K562 (cell line): ENCODE results near the gene HOXA13. TPM values are rescaled to one million over a fixed set of nuclear protein-coding genes. Genes with fewer than 3 reads are reported as not detected.

Experiments used
- ATAC-seq: fragments of 200-7000 bp; cut with Tn5 transposase; 3 replicates; pipeline ENCODE4 v1.9.1; 2020; ENCODE audit warnings: moderate library complexity
- BruUV-seq: library from RNA; stranded (reverse); fragments of 400-500 nt; replicated peaks from 2 replicates; lab custom pipeline; 2021; lab: Mats Ljungman, UMichigan
- CTCF ChIA-PET: fragments of 300-600 bp; formaldehyde crosslinking; extraction: SDS; loops from one replicate; lab custom pipeline; 2021; ENCODE audit warnings: low intra/inter-chr PET ratio; lab: Yijun Ruan, JAX
- POLR2A ChIA-PET: fragments of 300-600, 350-650 bp; sonication (Branson Sonifier 250); formaldehyde crosslinking; extraction: SDS; loops from one replicate; lab custom pipeline; 2021; ENCODE audit warnings: antibody characterized with exemption, inconsistent platforms; lab: Yijun Ruan, JAX
- DNase-seq, 4 experiments: peaks; one replicate each; pipeline versions ENCODE4 v3.0.0 to v3.0.0-alpha.2; 2011 to 2018; ENCODE audit warnings: low spot score in 3 of 4, mixed read lengths in 3 of 4; ENCODE audit errors: extremely low read depth in 1 of 4
- FAIRE-seq: peaks from 2 replicates; lab custom pipeline; 2011; peaks lifted over from hg19 to GRCh38; lab: Jason Lieb, UNC
- H2AFZ ChIP-seq: 2 replicates; pipeline ENCODE4 v1.6.0; 2011; ENCODE audit warnings: low read depth, low read length, control low read depth, inconsistent platforms
- H3K27ac ChIP-seq: fragments of 200-600 bp; 3 replicates; pipeline ENCODE4 v1.8.0; 2011; ENCODE audit warnings: low read depth, mild to moderate bottlenecking, control low read depth, inconsistent platforms, low read length, moderate library complexity, mixed read lengths; ENCODE audit errors: extremely low read depth
- H3K27me3 ChIP-seq, 2 experiments: fragments of 300-600 bp in 1 of 2; 2 replicates in 1 of 2; 3 replicates in 1 of 2; pipeline versions ENCODE4 v1.6.0 to v1.8.0; 2011; ENCODE audit warnings: inconsistent platforms in 2 of 2, low read length in 2 of 2, mild to moderate bottlenecking in 1 of 2, mixed read lengths in 1 of 2, moderate library complexity in 1 of 2; ENCODE audit not compliant: control insufficient read depth in 2 of 2, insufficient read depth in 2 of 2
- H3K36me3 ChIP-seq: fragments of 300-600 bp; 3 replicates; pipeline ENCODE4 v1.8.0; 2011; ENCODE audit warnings: mild to moderate bottlenecking, low read length, inconsistent platforms; ENCODE audit not compliant: control insufficient read depth, insufficient read depth
- H3K4me1 ChIP-seq, 2 experiments: fragments of 200-600 bp in 1 of 2; replicated peaks in 1 of 2; 2 replicates in 1 of 2; 3 replicates in 1 of 2; pipeline versions ENCODE4 v1.5.1 to v1.8.0; 2011; ENCODE audit warnings: inconsistent platforms in 2 of 2, low read length in 2 of 2, mild to moderate bottlenecking in 1 of 2, mixed read lengths in 1 of 2, moderate library complexity in 1 of 2; ENCODE audit not compliant: control insufficient read depth in 2 of 2, insufficient read depth in 2 of 2
- H3K4me2 ChIP-seq: 2 replicates; pipeline ENCODE4 v1.6.1; 2011; ENCODE audit warnings: low read length, control low read depth, inconsistent platforms, mixed read lengths; ENCODE audit not compliant: insufficient read depth
- H3K4me3 ChIP-seq: fragments of 200-600 bp; sonication (generic), shearing (Covaris generic); 2 replicates; pipeline ENCODE4 v1.5.1; 2016; ENCODE audit warnings: control low read depth, inconsistent platforms
- H3K79me2 ChIP-seq: fragments of 200-600 bp; 3 replicates; pipeline ENCODE4 v1.8.0; 2011; ENCODE audit warnings: low read length, inconsistent platforms; ENCODE audit not compliant: control insufficient read depth, insufficient read depth
- H3K9ac ChIP-seq, 2 experiments: 2 replicates each; pipeline versions ENCODE4 v1.6.0 to v1.6.1; 2011; ENCODE audit warnings: low read depth in 2 of 2, low read length in 2 of 2, control low read depth in 1 of 2, inconsistent platforms in 1 of 2, mild to moderate bottlenecking in 1 of 2, mixed read lengths in 1 of 2; ENCODE audit not compliant: insufficient read depth in 1 of 2
- H3K9me1 ChIP-seq: one replicate; pipeline ENCODE4 v1.6.0; 2011; ENCODE audit warnings: inconsistent platforms, mild to moderate bottlenecking, low read length, moderate library complexity; ENCODE audit not compliant: control insufficient read depth, insufficient read depth
- H3K9me3 ChIP-seq: replicated peaks from 2 replicates; pipeline ENCODE4 v1.5.1; 2011; ENCODE audit warnings: low read depth, low read length, inconsistent platforms; ENCODE audit not compliant: control insufficient read depth, insufficient read depth
- H4K20me1 ChIP-seq: replicated peaks from 2 replicates; pipeline ENCODE4 v1.6.1; 2011; ENCODE audit warnings: low read length, inconsistent platforms, mixed read lengths; ENCODE audit not compliant: control insufficient read depth, insufficient read depth
- CBX2 ChIP-seq: fragments of 200-600 bp; sonication (generic); IDR thresholded peaks from one replicate; pipeline ENCODE4 v1.6.1; 2012; ENCODE audit warnings: mild to moderate bottlenecking, low read length, inconsistent platforms; ENCODE audit not compliant: insufficient read depth, poor library complexity, severe bottlenecking
- HIVEP1 ChIP-seq: fragments of 250-450 bp; sonication (Bioruptor Pico); IDR thresholded peaks from 2 replicates; pipeline ENCODE4 v1.4.0; 2020; ENCODE audit warnings: mild to moderate bottlenecking
- MCM7 ChIP-seq, 2 experiments: fragments of 450-650 bp; IDR thresholded peaks; 2 replicates each; pipeline ENCODE4 v1.6.1; 2016 to 2018
- NCOA6 ChIP-seq: fragments of 450-650 bp; IDR thresholded peaks from 2 replicates; pipeline ENCODE4 v1.6.1; 2017; ENCODE audit warnings: mild to moderate bottlenecking
- ZBTB26 ChIP-seq: fragments of 450-650 bp; formaldehyde crosslinking; IDR thresholded peaks from 2 replicates; pipeline ENCODE4 v1.4.0; 2022; ENCODE audit warnings: missing genetic modification characterization
- ZNF277 ChIP-seq: fragments of 250-450 bp; sonication (Bioruptor Pico); IDR thresholded peaks from 2 replicates; pipeline ENCODE4 v1.8.0; 2022; ENCODE audit warnings: inconsistent platforms, mild to moderate bottlenecking, moderate library complexity, borderline replicate concordance
- WGBS: fragments of 100-300 bp; shearing (Covaris generic); methylation state at CpG from one replicate; pipeline ENCODE4 v1.1.6; 2016; ENCODE audit warnings: low coverage, mixed read lengths; ENCODE audit not compliant: insufficient coverage; ENCODE audit errors: missing lambda C conversion rate; 5-methylcytosine and 5-hydroxymethylcytosine counted together
- in situ Hi-C: fragments of 300-500 bp; cut with MboI; formaldehyde crosslinking; loops from 4 replicates; pipeline ENCODE4 v1.15.0; 2018; ENCODE audit warnings: inconsistent platforms, mixed read lengths
- intact Hi-C: fragments of 100-400 bp; cut with micrococcal nuclease; formaldehyde crosslinking; loops from 2 replicates; pipeline ENCODE4 v1.14.2; 2022
- polyA plus RNA-seq, 8 experiments: library from polyadenylated mRNA; depleted of rRNA in 4 of 8; stranded (reverse) in 5 of 8; unstranded in 3 of 8; fragments of >200 nt; fragmentation: Nextera tagmentation in 2 of 8; fragmentation: Illumina TruSeq in 1 of 8; extraction: Ambion mirVana in 2 of 8; extraction: Trizol in 1 of 8; gene quantifications; 2 replicates each; pipeline versions ENCODE4 v1.2.1 to v1.2.3, GENCODE V29; 2011 to 2014; ENCODE audit warnings: inconsistent platforms in 1 of 8, missing spikeins in 1 of 8
- total RNA-seq, 7 experiments: library from RNA; depleted of rRNA in 6 of 7; stranded (reverse); fragments of >200 nt in 6 of 7; fragmentation: Illumina TruSeq in 2 of 7; extraction: Trizol in 2 of 7; gene quantifications; 2 replicates each; pipeline versions ENCODE4 v1.2.1 to v1.2.3, GENCODE V29; 2011 to 2021; ENCODE audit warnings: low replicate concordance in 1 of 7

Gene HOXA13
- total and polyA plus RNA-seq, 9 of the 15 experiments (the other 6 are each of a cell fraction or from before 2014, with no cell fraction given) = not detected

GRCh38 chr7:27202018-27202861 is 2.3 kb upstream of the HOXA13 start (continued):
- no peak for TF ChIP-seq ZNF277
- no peak for TF ChIP-seq NCOA6
- no peak for TF ChIP-seq HIVEP1
- no peak for TF ChIP-seq ZBTB26 (CRISPR knock-in tag)

DNA sequence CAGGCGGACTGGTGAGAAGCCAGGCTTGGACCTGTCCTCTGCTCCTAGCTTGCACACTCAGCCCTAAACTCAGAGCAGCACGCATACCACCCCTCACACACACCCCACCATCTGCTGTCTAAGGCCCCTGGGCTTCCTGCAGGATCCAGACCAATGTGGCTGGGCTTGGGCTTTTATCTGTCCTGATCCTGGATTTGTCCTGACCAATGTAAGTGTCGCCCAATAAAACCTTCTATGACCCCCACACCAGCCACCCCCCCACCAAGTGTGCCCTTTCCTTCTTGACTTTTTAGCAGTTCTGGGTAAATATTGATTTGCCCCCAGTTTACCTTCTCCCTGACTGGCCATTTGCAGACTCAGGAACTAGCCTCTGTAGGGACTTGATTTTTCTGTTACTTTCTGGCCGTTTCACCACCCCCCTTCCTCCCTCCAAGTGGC is 1.7 kb upstream of the HOXA13 start:
- Histone ChIP-seq H3K9me3 (no peaks in the 10 kb centered on the region), H3K4me3 (no peak overlapping the region), H3K9me1 (no peaks in the 10 kb centered on the region)
- WGBS = 8% methylated on average over 4 of the region's 4 CpGs
- in situ Hi-C loops = loop anchor here (5.0 to 10.0 kb wide), 4 partner anchors 373 to 816 kb away; no protein-coding TSS in a partner anchor
- TF ChIP-seq CBX2 (peak; percentile 4), MCM7 (IDR thresholded peaks at IDR 0.05) (no peak)
- TF ChIP-seq, all 486 proteins: peak for 1
- H3K4me2 ChIP-seq = no peak overlapping the region
- intact Hi-C loops = no loop called here
- POLR2A ChIA-PET = interaction anchor here (0.8 kb wide), 1 partner anchor 291 kb away, joined by 3 read pairs; no protein-coding TSS in a partner anchor
- BruUV-seq = no TSS peak
- CTCF ChIA-PET = no interaction called here
- no peak overlapping the region for H3K9ac ChIP-seq
- no peak for FAIRE-seq
- no peak overlapping the region for H2AFZ ChIP-seq
- no peak for DNase-seq
- peaks cover 0 to 17% of the 10 kb centered on the region in 2 experiments; a peak in 2 of 5 replicates for H3K4me1 ChIP-seq
- H3K79me2 ChIP-seq = no peaks in the 10 kb centered on the region
- H3K36me3 ChIP-seq = no peaks in the 10 kb centered on the region
- peaks cover 51 to 71% of the 10 kb centered on the region in 2 experiments for H3K27me3 ChIP-seq
- ATAC-seq = no peak
- no peak overlapping the region for H3K27ac ChIP-seq
- 0 out of 2 replicates have a peak, but pooled peaks cover 8% of the 10 kb centered on the region for H4K20me1 ChIP-seq
